Esophagus muscularis mucosa (tissue), 3 donors: ENCODE data around the gene TMEM229B.

Experiments used
- POLR2A ChIP-seq: fragments of 450-650 bp; IDR thresholded peaks from one replicate; pipeline ENCODE4 v1.6.1; 2017; ENCODE audit warnings: antibody characterized with exemption, moderate library complexity, mild to moderate bottlenecking, low read depth
- TF ChIP-seq, protein P1 (sequence below), 3 experiments: fragments of 200-600 bp in 2 of 3; fragments of 450-650 bp in 1 of 3; sonication (generic) in 2 of 3; IDR thresholded peaks; one replicate each; pipeline ENCODE4 v1.5.1; 2017 to 2019; ENCODE audit warnings: antibody characterized with exemption in 3 of 3, mild to moderate bottlenecking in 2 of 3, moderate library complexity in 1 of 3

DNA sequence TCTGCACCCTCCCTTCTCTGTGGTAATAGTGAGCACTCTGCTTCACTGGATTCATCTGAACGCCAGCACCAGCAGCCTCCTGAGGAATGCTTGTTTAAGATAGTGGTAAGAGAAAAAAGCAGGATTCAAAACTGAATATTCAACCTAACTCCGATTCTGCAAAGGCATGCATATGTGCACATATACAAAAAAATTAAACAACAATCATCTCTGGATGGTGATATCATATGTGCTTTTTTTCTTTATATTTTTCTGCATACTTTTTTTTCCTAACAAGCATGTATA, 9.8 kb downstream of the TMEM229B start:
- no peak for TF ChIP-seq POLR2A
- TF ChIP-seq, protein P1, sequence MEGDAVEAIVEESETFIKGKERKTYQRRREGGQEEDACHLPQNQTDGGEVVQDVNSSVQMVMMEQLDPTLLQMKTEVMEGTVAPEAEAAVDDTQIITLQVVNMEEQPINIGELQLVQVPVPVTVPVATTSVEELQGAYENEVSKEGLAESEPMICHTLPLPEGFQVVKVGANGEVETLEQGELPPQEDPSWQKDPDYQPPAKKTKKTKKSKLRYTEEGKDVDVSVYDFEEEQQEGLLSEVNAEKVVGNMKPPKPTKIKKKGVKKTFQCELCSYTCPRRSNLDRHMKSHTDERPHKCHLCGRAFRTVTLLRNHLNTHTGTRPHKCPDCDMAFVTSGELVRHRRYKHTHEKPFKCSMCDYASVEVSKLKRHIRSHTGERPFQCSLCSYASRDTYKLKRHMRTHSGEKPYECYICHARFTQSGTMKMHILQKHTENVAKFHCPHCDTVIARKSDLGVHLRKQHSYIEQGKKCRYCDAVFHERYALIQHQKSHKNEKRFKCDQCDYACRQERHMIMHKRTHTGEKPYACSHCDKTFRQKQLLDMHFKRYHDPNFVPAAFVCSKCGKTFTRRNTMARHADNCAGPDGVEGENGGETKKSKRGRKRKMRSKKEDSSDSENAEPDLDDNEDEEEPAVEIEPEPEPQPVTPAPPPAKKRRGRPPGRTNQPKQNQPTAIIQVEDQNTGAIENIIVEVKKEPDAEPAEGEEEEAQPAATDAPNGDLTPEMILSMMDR (IDR thresholded peaks at IDR 0.05): no peak
